Measurements from ENCODE around the gene STYXL2. TPM values are rescaled to one million over a fixed set of nuclear protein-coding genes. Genes with fewer than 3 reads are reported as not detected.

The STYXL2 gene
- total and polyA plus RNA-seq, 2 donors (not counting 1 experiment from before 2014, with no cell fraction given) = not detected

GRCh38 chr1:167117225-167117624 lies 23.4 kb downstream of the STYXL2 start:
- Histone ChIP-seq H3K4me3 (ENCODE audit: control extremely low read depth in 1 of 5, extremely low read depth in 1 of 5, insufficient read depth in 1 of 5, low read depth in 2 of 5, low read length in 4 of 5) (no peak overlapping the region), H3K27me3 (replicated peaks in 1 of 4; ENCODE audit: control extremely low read depth in 1 of 4, control insufficient read depth in 3 of 4, insufficient read depth in 4 of 4, low read length in 3 of 4) (peaks cover 0 to 26% (median 6%) of the 10 kb centered on the region in 4 experiments), H3K4me2 (replicated peaks; ENCODE audit: low read depth, low read length, poor library complexity, severe bottlenecking) (no peak overlapping the region), H3K27ac (ENCODE audit: low read length in 2 of 2) (no peak overlapping the region), H3K9ac (ENCODE audit: low read length) (no peak overlapping the region), H2AFZ (ENCODE audit: insufficient read depth, low read depth, low read length, poor library complexity, severe bottlenecking) (no peak overlapping the region), H4K20me1 (ENCODE audit: control insufficient read depth, insufficient read depth, low read length, poor library complexity, severe bottlenecking) (no peaks in the 10 kb centered on the region), H3K9me3 (ENCODE audit: control extremely low read depth in 1 of 3, control insufficient read depth in 2 of 3, insufficient read depth in 1 of 3, low read length in 2 of 3) (no peaks in the 10 kb centered on the region), H3K79me2 (ENCODE audit: control insufficient read depth, insufficient read depth, low read length) (no peaks in the 10 kb centered on the region), H3K36me3 (replicated peaks in 1 of 2; ENCODE audit: control extremely low read depth in 1 of 2, control insufficient read depth in 1 of 2, extremely low read depth in 1 of 2, insufficient read depth in 2 of 2, low read length in 1 of 2) (no peaks in the 10 kb centered on the region), H3K4me1 (ENCODE audit: control insufficient read depth in 2 of 2, insufficient read depth in 2 of 2, low read length in 2 of 2) (peaks cover 16 to 17% of the 10 kb centered on the region in 2 donors)
- Mint-ChIP-seq H3K4me3 (no peak overlapping the region), H3K9me3 (ENCODE audit: insufficient read depth) (no peaks in the 10 kb centered on the region), H3K4me1 (peaks cover 11% of the 10 kb centered on the region), H3K27ac (no peak overlapping the region), H3K27me3 (peaks cover 32% of the 10 kb centered on the region)
- DNase-seq (no peak), ATAC-seq (ENCODE audit: low read depth) (no peak)
- intact Hi-C loops (cut with micrococcal nuclease) = no loop called here
- over 99% methylated on average over 9 of the region's 9 CpGs for WGBS (ENCODE audit: insufficient coverage)
- POLR2A ChIA-PET = interaction anchor here (0.7 kb wide), 1 partner anchor 35 kb away, joined by 5 read pairs; no protein-coding TSS in a partner anchor
- CTCF ChIA-PET = no interaction called here
- TF ChIP-seq EZH2 (IDR thresholded peaks at IDR 0.05; ENCODE audit: borderline replicate concordance, insufficient read depth, low read depth, low read length, poor library complexity, severe bottlenecking) = no peak
- TF ChIP-seq, protein P1, sequence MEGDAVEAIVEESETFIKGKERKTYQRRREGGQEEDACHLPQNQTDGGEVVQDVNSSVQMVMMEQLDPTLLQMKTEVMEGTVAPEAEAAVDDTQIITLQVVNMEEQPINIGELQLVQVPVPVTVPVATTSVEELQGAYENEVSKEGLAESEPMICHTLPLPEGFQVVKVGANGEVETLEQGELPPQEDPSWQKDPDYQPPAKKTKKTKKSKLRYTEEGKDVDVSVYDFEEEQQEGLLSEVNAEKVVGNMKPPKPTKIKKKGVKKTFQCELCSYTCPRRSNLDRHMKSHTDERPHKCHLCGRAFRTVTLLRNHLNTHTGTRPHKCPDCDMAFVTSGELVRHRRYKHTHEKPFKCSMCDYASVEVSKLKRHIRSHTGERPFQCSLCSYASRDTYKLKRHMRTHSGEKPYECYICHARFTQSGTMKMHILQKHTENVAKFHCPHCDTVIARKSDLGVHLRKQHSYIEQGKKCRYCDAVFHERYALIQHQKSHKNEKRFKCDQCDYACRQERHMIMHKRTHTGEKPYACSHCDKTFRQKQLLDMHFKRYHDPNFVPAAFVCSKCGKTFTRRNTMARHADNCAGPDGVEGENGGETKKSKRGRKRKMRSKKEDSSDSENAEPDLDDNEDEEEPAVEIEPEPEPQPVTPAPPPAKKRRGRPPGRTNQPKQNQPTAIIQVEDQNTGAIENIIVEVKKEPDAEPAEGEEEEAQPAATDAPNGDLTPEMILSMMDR (IDR thresholded peaks at IDR 0.05) = no peak

DNA sequence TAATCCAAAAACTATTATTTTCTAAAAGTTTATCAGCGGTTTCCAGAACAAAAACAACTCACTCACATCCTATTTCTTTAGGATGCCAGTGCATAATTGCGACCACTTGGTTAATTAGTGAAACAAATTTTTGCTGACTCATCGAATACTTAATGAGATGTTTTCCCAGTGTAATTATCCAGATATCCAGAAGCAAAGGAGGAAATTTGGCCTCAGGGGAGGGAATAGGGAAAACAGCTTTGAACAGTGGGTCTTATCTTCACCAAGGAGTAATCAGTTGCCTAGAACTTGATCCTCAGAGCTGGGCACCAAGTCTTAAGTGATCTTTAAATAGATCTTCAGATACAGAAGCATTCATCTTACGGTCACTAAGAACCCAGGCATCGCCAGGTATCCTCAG lies 24.3 kb downstream of the STYXL2 start:
- WGBS (ENCODE audit: insufficient coverage) = 100% methylated on average over 1 of the region's 5 CpGs
- no peaks in the 10 kb centered on the region for H3K9me3 ChIP-seq (ENCODE audit: control extremely low read depth in 1 of 3, control insufficient read depth in 2 of 3, insufficient read depth in 1 of 3, low read length in 2 of 3)
- no peak overlapping the region for H3K27ac ChIP-seq (ENCODE audit: low read length in 2 of 2)
- ChIA-PET POLR2A (no interaction called here), CTCF (no interaction called here)
- no peaks in the 10 kb centered on the region for H4K20me1 ChIP-seq (ENCODE audit: control insufficient read depth, insufficient read depth, low read length, poor library complexity, severe bottlenecking)
- no peak overlapping the region for H3K4me3 Mint-ChIP-seq
- intact Hi-C loops (cut with micrococcal nuclease) = no loop called here
- peaks cover 16 to 17% of the 10 kb centered on the region in 2 donors for H3K4me1 ChIP-seq (ENCODE audit: control insufficient read depth in 2 of 2, insufficient read depth in 2 of 2, low read length in 2 of 2)
- DNase-seq (no peak), ATAC-seq (ENCODE audit: low read depth) (no peak)
- no peak overlapping the region for H3K4me3 ChIP-seq (ENCODE audit: control extremely low read depth in 1 of 5, extremely low read depth in 1 of 5, insufficient read depth in 1 of 5, low read depth in 2 of 5, low read length in 4 of 5)
- peaks cover 11% of the 10 kb centered on the region for H3K4me1 Mint-ChIP-seq
- no peaks in the 10 kb centered on the region for H3K79me2 ChIP-seq (ENCODE audit: control insufficient read depth, insufficient read depth, low read length)
- no peak overlapping the region for H3K27ac Mint-ChIP-seq
- TF ChIP-seq, protein P1 (IDR thresholded peaks at IDR 0.05) = no peak
- no peak for TF ChIP-seq EZH2 (IDR thresholded peaks at IDR 0.05; ENCODE audit: borderline replicate concordance, insufficient read depth, low read depth, low read length, poor library complexity, severe bottlenecking)
- no peak overlapping the region for H3K4me2 ChIP-seq (replicated peaks; ENCODE audit: low read depth, low read length, poor library complexity, severe bottlenecking)
- H3K9ac ChIP-seq (ENCODE audit: low read length) = no peak overlapping the region
- H3K27me3 ChIP-seq (replicated peaks in 1 of 4; ENCODE audit: control extremely low read depth in 1 of 4, control insufficient read depth in 3 of 4, insufficient read depth in 4 of 4, low read length in 3 of 4) = peaks cover 0 to 26% (median 6%) of the 10 kb centered on the region in 4 experiments
- H3K9me3 Mint-ChIP-seq (ENCODE audit: insufficient read depth) = no peaks in the 10 kb centered on the region
- H2AFZ ChIP-seq (ENCODE audit: insufficient read depth, low read depth, low read length, poor library complexity, severe bottlenecking) = no peak overlapping the region
- peaks cover 34% of the 10 kb centered on the region for H3K27me3 Mint-ChIP-seq
- H3K36me3 ChIP-seq (replicated peaks in 1 of 2; ENCODE audit: control extremely low read depth in 1 of 2, control insufficient read depth in 1 of 2, extremely low read depth in 1 of 2, insufficient read depth in 2 of 2, low read length in 1 of 2) = no peaks in the 10 kb centered on the region

Measured in B cell (primary cell).